SK-N-SH (cell line): ENCODE data around the gene PCGF3.

Experiments used
- CTCF ChIP-seq: fragments of 200-600 bp; sonication (generic); IDR thresholded peaks from 2 replicates; pipeline ENCODE4 v1.6.1; 2017; ENCODE audit warnings: antibody characterized with exemption, mild to moderate bottlenecking, moderate library complexity
- EZH2phosphoT487 ChIP-seq: fragments of 200-600 bp; sonication (generic); IDR thresholded peaks from 2 replicates; pipeline ENCODE4 v1.6.1; 2017; ENCODE audit warnings: low read depth, mixed run types, mild to moderate bottlenecking, antibody characterized with exemption, moderate library complexity, borderline replicate concordance

DNA sequence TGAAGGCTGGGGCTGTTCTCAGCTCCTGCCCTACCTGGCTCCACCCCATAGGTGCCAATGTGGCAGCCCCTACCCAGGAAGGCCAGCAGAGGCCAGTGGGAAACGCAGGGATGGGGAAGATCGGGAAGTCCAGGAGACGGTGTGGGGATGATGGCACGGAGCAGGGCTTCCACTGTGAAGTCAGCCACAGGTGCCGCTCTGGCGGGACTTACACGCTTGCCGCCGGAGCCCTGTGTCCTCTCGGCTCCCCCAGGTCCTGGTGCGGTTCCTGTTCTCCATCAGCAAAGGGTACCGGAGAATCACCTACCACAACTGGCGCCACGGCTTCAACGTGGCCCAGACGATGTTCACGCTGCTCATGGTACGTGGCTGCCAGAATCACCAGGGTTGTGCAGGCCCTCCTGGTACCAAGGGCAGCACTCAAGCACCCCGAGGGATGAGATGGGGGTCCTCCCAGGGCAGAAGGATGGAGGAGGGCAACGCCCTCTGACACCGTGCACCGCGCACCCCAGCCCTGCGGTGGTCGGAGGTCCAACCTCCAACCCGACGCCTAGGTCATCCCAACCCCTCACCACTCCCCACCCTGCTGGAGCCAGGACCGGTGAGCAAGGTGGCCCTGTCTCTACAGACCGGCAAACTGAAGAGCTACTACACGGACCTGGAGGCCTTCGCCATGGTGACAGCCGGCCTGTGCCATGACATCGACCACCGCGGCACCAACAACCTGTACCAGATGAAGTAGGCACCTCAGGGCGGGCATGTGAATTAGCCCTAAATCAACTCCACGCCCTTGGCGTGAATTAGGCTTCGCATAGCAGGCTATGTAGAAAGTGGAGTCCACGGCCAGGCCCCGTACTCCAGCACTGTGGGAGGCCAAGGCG is 43.5 kb upstream of the PCGF3 start:
- TF ChIP-seq EZH2phosphoT487 (no peak), CTCF (no peak)
